Mucosa of gallbladder (tissue), 1 donor: ENCODE results near the gene NRP2. TPM values are rescaled to one million over a fixed set of nuclear protein-coding genes. Genes with fewer than 3 reads are reported as not detected.
A peak's percentile ranks its signal among the peaks of the same experiment; 100 is the strongest.

Experiments
- DNase-seq: peaks from one replicate; pipeline ENCODE4 v3.0.0-alpha.2; 2020; ENCODE audit warnings: low spot score
- total RNA-seq: library from RNA; stranded (reverse); gene quantifications from one replicate; pipeline ENCODE4 v1.2.1, GENCODE V29; 2021
- donor health status: DM: no; HTN: no; CAD: no.

The NRP2 gene
- total RNA-seq, 1 donor from 2014 or later, result 146 TPM

GRCh38 chr2:205802941-205803340, 120.6 kb downstream of the NRP2 start:
- DNase-seq, result no peak

GRCh38 chr2:205803500-205803899, 121.2 kb downstream of the NRP2 start:
- no peak for DNase-seq

GRCh38 chr2:205805136-205805535, 122.8 kb downstream of the NRP2 start:
- no peak for DNase-seq

DNA sequence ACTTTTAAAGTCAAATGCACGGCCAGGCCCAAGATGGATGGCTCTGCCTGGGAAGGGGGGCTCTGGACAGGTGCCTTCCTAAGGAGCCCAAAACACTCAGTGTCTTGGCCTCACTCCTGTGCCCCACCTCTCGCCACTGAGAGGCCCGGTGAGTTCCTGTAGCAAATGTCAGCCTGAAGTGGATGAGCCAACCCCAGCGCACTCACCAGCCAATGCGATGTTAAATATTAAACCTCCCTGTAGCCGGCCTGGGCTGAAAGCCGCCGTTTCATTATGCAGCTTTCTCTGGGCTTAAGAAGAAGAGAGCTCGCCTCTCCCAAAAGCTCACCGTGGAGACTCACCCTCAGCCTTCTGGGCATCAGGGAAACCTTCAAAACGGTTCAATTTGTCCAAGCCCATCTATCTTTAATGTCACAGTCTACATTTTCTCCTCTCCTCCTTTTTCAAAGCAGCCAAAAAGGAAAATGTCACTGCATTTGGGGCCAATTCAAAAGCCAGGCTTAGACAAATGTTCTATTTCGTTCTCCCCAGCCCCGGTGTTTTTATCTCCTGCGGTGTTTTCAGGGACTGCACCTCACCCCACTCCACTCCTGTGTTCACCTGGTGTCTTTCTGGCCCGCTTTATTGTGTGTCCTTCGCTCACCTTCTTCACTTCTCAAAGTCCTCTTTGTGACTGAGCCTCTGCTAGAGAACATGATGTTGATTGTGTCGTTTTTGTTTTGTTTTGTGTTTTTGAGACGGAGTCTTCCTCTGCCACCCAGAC, 124.0 kb downstream of the NRP2 start:
- peak; percentile 56 for DNase-seq

DNA sequence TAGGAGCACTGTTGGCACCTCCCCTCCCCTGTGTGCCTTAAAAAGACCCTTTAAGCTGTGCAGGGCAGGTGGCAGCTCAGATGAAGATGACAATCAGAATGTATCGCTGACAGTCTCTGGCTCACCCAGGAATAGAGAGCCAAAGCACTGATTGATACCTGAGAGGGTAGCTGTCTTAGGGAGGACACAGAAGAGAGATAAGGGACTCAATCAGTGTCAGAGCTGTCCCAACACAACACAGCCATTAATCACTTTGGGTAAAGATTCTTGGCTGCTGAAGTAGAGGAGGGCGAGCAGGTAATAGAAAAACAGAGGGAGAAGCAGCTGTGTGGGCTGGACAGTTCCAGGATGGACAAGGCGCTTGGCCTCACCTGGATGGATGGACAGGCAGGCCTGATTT, 124.9 kb downstream of the NRP2 start:
- DNase-seq, result no peak

DNA sequence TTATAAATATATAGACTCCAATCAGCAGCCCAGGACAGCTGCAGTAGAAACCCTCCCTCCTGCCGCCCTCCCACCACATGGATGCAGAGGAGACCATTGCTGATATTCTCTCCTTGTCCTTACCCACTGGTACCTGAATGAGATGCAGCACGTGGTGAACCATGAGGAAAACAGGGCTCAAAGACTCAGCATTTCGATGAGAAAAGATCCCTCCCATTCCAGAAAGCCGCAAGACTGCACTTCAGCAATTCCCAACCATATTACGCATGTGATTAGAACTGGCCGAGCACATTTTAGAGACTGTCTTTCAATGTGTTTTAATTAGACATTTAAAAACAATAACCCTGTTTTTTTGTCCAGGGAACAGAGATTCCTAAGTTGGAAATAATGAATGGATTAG, 125.5 kb downstream of the NRP2 start:
- DNase-seq, result no peak

DNA sequence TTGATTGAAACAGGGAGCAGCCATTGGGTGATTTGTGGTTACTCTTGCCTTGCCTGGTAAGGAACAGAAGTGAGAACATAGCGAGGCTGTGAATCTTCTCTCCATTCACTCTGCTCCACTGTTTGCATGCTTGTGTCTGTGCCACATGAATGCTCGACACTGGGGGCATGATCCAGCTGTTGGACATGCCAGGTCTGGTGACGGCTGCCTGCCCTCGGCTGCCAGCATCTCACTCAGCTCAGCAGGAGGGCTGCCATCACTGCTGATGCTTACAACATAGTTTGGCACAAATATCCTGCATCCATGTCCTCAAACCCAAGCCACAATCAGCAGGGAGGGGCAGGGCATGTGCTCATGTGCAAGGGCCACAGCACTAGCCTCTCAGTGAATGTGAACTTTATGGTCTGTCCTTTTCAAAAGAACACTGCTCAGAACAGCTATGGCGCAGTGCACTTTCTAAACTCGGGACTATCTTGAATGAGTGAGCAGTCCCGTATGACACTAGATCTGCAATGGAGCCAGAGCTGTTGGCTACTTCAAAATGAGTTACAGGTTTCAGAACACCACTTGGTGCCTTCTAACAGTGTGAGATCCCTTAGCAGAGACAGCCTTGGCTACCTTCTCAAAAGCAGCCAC, 126.3 kb downstream of the NRP2 start:
- DNase-seq, result peak; percentile 41

DNA sequence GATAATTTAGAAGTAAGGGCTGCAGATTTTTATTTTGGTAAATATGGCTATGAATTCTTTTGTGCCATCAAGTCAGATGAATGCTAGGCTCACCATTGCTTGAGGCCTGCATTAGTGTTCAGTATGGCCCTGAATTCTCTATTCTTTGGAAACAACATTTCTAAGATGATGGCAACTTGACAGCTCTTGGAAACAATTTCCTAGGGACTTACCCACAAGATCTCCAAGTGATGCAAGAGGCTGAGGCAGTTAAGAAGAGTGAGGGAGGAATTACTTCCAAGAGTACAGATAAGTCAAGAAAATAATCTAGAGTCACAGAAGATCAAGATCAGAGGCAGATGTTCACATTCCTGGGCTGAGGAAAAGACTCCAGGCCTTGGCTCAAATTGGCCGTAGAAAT, 129.1 kb downstream of the NRP2 start:
- DNase-seq, result no peak

DNA sequence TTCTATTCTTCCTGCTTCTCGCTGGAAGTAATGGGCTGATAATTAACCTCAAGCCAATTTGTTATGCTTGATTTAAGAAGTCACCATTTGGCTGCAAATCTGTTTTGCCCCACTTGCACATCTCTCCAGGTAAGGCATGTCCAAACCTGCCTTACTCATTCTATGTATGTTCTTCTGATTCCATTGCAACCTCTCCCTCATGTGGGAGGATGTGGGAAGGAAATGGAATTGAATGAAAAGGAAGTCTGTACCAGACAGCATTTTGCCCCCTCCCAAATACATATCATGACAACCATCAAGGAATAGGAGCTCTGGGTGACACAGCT, 131.7 kb downstream of the NRP2 start:
- DNase-seq, result no peak

- DNase-seq, result no peak
Measured at GRCh38 chr2:205815673-205816072, 133.4 kb downstream of the NRP2 start.

- DNase-seq, result no peak
Measured at GRCh38 chr2:205816268-205816667, 134.0 kb downstream of the NRP2 start.

- no peak for DNase-seq
Measured at GRCh38 chr2:205822579-205822978, 140.3 kb downstream of the NRP2 start.

DNA sequence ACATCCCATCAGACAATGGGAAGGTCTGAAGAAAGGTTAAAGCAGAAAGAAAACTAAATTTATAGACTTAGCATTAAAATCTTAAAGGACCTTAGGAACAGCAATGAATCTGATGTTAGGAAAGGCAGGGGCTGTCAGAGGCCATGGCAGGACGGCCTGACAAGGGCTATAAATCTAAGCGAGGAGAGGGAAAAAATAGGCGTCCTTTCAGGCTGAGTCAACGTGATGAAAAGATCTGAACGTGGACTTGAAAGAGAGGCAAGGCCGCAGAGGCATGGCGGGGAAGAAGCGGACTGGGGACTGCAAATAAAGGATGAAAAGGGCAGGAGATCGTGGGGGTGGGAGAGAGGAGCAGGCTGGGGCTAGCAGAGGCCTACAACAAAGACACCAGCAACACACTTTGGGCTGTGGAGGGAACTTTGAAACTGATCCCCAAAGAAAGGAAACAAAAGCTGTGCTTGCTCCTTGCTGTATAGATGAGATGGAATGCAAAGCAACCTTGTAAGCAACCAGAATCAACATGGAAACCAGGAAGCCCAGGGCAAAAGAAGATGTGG, 145.6 kb downstream of the NRP2 start:
- DNase-seq, result no peak

- DNase-seq, result no peak
Measured at GRCh38 chr2:205833864-205834263, 151.6 kb downstream of the NRP2 start.

DNA sequence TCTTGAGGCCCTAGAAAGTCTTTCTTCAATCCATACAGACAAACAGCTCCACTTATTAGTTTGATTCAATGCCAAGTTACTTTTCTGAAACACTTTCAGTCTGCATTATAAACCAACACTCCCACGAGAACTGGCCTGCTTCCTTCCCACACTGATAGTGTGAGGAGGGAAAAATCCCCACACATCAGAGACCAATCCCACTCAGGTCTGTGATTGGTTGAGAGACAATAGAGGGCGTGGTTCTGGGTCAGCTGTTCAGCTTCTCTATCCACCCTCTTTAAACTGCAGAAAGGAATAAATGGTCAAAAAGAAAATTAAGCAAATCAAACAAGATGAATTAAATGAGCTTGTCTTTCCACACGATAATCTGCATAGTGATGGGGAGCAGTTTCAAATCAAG, 152.5 kb downstream of the NRP2 start:
- DNase-seq, result no peak

DNA sequence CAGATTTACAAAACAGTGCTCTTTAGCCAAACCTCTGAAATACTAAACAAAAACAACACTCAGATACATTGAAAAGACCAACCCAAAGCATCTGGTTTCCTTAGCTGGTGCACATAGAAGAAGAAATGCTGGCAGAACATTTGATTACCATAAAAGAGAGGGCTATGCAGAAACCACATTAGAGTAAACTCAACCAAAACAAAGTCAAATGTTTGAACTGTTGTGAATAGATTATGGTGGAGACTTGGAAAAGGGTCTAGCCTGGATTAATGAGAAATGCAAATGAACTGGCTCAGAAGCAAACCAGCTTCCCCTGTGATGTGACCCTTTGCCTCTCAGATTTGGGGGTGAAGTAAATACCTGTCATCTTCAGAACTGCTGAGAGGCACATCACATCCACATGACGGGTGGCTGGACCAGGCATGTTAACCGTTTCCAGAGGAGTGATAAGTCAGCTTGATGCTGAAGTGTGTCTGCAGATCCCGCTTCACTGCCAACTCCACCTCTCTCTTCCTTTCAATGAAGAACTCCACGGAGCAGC, 153.0 kb downstream of the NRP2 start:
- peak; percentile 25 for DNase-seq

- no peak for DNase-seq
Measured at GRCh38 chr2:205835923-205836322, 153.6 kb downstream of the NRP2 start.

DNA sequence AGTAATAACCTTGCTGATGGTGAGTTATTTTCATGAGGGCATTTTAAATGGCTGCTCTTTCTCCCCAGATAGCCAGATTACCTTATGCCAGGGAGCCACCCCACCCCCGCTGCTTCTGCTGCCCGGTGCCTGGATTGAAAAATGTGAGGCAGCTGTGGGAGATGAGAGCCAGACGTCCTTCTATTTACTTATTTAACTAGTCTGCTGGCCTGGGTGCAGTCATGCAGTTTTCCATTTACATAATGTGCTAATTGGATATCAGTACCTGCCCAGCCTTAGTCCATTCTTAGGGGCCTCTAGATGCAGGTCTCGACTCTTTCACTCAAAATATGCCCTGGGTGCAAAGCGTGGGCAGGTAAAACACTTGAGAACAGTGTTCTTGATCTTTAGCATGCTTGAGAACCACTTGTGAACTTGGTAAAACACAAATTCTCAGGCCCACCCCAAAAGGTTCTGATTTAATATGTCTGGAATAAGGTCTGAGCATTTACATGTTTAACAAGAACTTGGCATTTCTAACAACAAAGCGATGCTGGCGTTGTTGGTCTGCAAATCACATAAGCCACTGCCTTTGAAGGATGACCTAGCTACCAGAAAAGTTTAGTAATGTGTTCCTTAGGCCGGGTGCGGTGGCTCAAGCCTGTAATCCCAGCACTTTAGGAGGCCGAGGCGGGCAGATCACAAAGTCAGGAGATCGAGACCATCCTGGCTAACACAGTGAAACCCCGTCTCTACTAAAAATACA, 154.3 kb downstream of the NRP2 start:
- DNase-seq, result peak; percentile 52

GRCh38 chr2:205837663-205838062, 155.4 kb downstream of the NRP2 start:
- no peak for DNase-seq

DNA sequence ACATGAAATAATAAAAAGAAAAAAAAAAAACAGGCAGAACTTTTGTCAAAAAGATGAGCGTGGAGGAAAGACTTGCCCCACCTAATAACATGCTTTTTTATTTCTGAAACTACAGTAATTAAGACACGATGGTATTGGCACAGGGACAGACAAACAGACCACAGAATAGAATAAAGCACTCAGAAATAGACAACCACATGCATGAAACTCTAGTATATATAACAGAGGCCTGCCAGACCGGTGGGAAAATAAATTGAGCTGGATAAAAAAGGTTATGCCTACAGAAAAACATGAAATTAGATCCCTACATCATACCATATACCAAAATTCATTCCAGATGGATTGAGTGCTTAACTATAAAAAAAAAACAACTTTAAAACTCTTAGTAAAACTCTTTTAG, 163.1 kb downstream of the NRP2 start:
- no peak for DNase-seq
